Epidermal melanocyte (primary cell): ENCODE data around the gene UBR3.
"Not testable (repeated sequence)": the region's sequence is repeated elsewhere in the genome, so short reads cannot be mapped to it uniquely, and the experiment has no call there.

Experiments used
- DNase-seq: peaks from one replicate; pipeline ENCODE4 v3.0.0; 2011; ENCODE audit warnings: low spot score; ENCODE audit not compliant: insufficient read length

Gene UBR3

GRCh38 chr2:169946092-169946491 is 118.8 kb downstream of the UBR3 start:
- no peak for DNase-seq

- no peak for DNase-seq
These were observed 119.3 kb downstream of the UBR3 start for GRCh38 chr2:169946546-169946945.

GRCh38 chr2:169955940-169956339 is 128.7 kb downstream of the UBR3 start:
- DNase-seq: no peak

- not testable (repeated sequence) for DNase-seq
These were observed 130.0 kb downstream of the UBR3 start for GRCh38 chr2:169957219-169957618.

- no peak for DNase-seq
These were observed 134.7 kb downstream of the UBR3 start for GRCh38 chr2:169961911-169962310.

- no peak for DNase-seq
These were observed 136.5 kb downstream of the UBR3 start for GRCh38 chr2:169963786-169964185.

GRCh38 chr2:169964740-169965139 is 137.5 kb downstream of the UBR3 start:
- DNase-seq: no peak

- DNase-seq: no peak
These were observed 138.2 kb downstream of the UBR3 start for GRCh38 chr2:169965495-169965894.

- no peak for DNase-seq
These were observed 139.2 kb downstream of the UBR3 start for GRCh38 chr2:169966454-169966853.

GRCh38 chr2:169968743-169969142 is 141.5 kb downstream of the UBR3 start:
- no peak for DNase-seq

- DNase-seq: no peak
These were observed 148.0 kb downstream of the UBR3 start for GRCh38 chr2:169975221-169975620.

- DNase-seq: no peak
These were observed 149.1 kb downstream of the UBR3 start for GRCh38 chr2:169976335-169976851.

- no peak for DNase-seq
These were observed 150.3 kb downstream of the UBR3 start for GRCh38 chr2:169977530-169977929.

- DNase-seq: no peak
These were observed 151.3 kb downstream of the UBR3 start for GRCh38 chr2:169978402-169979017.

- DNase-seq: no peak
These were observed 151.8 kb downstream of the UBR3 start for GRCh38 chr2:169979025-169979424.

- DNase-seq: no peak
These were observed 152.7 kb downstream of the UBR3 start for GRCh38 chr2:169980001-169980400.

GRCh38 chr2:169980643-169981042 is 153.4 kb downstream of the UBR3 start:
- no peak for DNase-seq

GRCh38 chr2:169982929-169983328 is 155.7 kb downstream of the UBR3 start:
- no peak for DNase-seq

- no peak for DNase-seq
These were observed 156.3 kb downstream of the UBR3 start for GRCh38 chr2:169983506-169983905.

- no peak for DNase-seq
These were observed 156.9 kb downstream of the UBR3 start for GRCh38 chr2:169984145-169984544.

GRCh38 chr2:169994752-169995151 is 167.5 kb downstream of the UBR3 start:
- DNase-seq: no peak

GRCh38 chr2:169997140-169997887 is 170.1 kb downstream of the UBR3 start:
- DNase-seq: no peak

- DNase-seq: no peak
These were observed 171.8 kb downstream of the UBR3 start for GRCh38 chr2:169999054-169999453.
